LHCN-M2 (cell line): Measurements from ENCODE around the gene EPHA6. TPM values are rescaled to one million over a fixed set of nuclear protein-coding genes. Genes with fewer than 3 reads are reported as not detected.
"Not testable (repeated sequence)": the region's sequence is repeated elsewhere in the genome, so short reads cannot be mapped to it uniquely, and the experiment has no call there.

ENCODE experiments used
- DNase-seq: peaks from one replicate; pipeline ENCODE4 v3.0.0-alpha.2; 2012; ENCODE audit warnings: low read depth
- total RNA-seq: library from RNA; depleted of rRNA; stranded (reverse); fragments of >200 nt; gene quantifications from 2 replicates; pipeline ENCODE4 v1.2.3, GENCODE V29; 2014

EPHA6 gene
- total RNA-seq, 1 experiment from 2014 or later, result not detected

DNA sequence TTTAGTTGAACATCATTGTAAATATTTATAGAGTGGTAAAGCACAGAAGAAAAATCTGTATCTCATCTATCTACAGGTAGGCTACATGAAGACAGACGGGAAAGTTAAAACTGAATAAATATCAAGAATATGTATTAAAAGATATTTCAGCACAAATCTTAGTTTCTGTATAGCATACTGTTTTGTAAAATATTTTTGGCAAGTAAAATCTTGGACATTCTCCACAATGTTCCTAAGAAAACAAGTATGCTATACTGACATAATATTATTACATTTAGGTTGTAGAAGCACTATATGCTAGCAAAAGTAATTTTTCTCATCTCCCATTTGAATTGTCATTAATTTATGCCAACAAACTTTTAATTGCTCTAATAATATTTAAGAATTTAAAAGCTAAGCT is 623.7 kb downstream of the EPHA6 start:
- DNase-seq, result no peak

DNA sequence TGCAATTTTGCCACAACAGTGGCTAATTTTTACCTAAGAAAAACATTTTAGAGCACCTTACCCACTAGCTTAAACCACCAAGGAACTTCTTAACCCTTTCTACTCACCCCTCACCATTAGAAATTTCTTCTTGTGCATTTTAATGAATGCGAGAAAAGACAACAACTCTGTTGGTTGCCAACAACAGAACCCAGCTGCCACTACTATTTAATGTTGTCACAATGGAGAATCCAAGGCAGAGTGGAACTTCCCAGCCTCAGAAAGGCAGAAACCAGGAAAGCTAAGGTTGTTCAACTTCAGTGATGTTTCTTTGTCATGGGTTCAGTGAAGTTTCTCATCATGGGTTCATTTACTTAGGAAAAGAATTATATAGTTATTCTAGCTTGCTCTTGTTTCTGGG is 625.0 kb downstream of the EPHA6 start:
- no peak for DNase-seq

DNA sequence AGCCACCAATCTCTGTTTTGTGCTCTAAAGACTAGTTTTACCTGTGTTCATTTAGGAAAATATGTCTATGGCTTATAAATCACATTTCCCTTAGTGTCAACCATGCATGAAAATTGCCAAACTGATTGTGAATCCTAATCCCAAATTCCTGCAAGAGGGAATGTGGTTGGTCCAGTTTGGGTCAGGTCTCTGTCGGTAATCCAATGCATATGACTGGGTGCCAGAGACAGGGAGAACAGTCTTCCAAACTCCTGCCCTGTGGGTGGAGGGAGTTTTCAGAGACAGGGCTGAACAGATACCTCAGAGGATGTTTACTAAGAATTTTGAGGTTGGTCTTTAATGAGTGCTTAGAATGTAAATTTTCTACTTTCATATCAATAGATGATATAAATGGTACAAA is 649.6 kb downstream of the EPHA6 start:
- no peak for DNase-seq

DNA sequence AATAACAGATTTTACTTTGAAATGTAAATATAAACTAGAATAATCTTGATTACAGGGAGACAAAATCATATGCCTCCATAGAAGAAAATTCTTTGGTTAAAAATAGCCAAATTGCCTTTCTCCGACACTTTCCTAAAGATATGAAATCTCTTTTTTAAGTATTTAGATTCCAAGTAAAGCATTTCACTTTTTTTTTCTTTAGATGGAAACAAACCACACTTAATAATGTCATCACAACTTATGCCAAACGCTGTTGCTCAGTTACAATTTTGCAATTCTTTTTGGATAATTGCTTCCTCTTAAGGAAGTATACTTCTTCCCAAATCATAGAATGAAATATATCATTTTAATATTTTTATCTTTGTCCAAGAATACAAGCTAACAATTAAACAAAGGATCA is 656.1 kb downstream of the EPHA6 start:
- no peak for DNase-seq

DNA sequence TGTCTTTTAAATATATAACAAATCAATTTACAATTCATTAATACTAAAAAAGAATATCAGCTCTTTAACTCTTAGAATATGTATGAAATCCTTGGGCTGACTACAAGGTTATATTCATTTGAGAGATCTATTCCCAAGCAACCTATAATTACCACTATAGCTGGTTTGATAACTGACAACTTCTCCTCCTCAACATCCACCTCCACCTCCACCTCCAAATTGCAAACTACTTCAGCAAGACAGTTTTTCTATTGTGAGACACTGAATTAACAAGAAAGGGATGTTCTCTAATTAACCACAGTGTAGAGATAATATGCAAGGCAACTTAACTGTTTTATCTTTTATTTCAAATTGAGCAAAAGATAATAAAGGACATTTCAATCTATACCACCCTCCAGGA is 665.3 kb downstream of the EPHA6 start:
- DNase-seq, result no peak

DNA sequence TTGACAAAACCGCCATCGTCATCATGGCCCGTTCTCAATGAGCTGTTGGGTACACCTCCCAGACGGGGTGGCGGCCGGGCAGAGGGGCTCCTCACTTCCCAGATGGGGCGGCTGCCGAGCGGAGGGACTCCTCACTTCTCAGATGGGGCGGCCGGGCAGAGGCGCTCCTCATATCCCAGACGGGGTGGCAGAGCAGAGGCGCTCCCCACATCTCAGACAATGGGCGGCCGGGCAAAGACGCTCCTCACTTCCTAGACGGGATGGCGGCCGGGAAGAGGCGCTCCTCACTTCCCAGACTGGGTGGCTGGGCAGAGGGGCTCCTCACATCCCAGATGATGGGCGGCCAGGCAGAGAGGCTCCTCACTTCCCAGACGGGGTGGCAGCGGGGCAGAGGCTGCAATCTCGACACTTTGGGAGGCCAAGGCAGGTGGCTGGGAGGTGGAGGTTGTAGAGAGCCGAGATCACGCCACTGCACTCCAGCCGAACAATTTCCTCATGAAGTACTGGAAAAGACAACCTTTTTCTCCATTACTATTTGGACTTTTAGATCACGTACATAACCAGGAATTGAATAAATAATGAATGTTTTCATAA is 666.4 kb downstream of the EPHA6 start:
- DNase-seq, result not testable (repeated sequence)

DNA sequence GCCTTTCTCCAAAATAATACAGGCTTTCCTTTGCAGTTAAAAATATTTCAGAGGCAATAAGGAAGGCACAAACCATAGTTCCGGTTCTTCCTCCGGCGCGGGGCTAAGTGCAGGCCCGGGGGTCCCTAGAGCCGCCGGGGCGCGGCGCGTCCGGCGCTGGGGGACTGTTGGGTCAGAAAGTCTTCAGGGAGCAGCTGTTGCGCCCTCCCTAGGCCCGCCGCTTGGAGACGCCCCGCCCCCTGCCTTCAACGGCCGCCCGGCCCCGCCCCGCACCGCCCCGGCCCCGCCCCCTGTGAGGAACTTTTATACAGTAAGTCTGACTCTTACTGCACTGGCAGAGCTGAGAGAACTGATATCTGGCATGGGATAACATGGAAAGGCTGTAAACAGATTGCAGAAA is 667.0 kb downstream of the EPHA6 start:
- no peak for DNase-seq

DNA sequence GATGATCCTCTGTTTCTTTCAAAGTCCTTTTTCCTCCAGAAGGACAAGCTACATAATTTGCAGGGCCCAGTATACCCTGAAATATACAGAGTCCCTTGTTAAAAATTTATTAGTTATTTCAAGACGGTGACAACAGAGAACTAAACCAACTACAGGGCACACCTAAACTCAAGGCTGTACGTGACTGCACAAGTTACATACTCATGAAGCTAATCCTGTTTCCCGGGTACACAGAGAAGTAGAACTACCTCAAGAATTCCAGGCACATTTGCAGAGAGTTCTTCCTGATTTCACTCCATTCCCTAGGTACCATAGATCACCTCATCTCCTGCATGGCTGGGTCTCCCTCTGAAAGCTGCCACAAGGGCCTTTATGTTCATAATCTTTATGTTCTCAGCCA is 670.8 kb downstream of the EPHA6 start:
- DNase-seq, result no peak

DNA sequence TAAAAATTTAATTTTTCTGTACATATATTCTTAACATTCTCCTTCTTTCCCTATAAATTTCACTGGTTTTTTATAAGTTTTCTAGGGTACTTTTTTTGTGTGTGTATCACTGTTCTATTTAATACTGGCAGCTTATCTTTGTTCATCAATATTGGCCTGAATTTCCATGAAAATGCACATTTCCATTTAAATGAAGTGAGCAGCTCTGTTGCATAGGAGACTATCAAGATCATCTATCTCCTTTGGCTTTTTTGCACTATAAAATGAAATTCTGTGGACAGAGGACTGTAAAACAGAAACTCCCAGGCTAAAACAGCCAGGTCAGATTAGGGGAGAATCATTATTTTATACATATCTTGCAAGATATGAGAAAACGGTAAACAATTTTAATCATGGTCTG is 673.2 kb downstream of the EPHA6 start:
- DNase-seq, result no peak

DNA sequence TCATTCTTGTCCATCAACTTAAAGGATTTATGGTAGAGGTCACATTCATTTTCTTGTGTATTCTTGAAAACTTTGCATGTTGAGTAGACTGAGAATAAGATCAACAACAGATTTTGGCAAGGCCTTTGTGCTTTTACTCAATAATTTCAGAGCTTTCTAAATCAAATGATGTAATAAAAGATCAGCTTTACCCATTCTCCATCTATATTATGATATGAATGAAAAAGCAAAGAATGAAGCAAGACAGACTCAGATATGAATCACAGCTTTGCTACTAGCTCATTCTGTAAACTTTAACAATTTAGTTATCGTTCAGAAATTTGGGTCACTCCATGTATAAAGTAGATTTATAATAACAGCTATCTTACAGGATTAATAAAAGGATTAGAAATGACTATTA is 674.3 kb downstream of the EPHA6 start:
- no peak for DNase-seq

DNA sequence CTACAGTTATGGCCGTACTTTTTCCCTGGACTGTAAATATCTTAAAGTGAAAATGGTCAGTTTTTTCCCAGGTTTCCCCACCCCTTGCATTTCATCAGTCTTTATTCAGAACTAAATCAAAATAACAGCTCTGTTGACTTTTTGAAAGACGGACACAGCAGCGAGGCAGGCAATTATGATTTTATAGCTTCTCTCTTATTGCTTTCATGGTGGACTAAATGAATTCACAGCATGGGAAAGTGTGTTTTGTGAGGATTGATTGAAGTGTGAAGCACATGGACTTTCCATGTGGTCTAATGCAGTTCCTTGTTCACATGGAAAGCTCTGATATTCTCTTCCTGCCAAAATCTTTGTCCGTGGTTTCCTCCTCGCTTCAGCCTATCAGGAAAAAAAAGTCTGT is 681.5 kb downstream of the EPHA6 start:
- DNase-seq, result no peak

DNA sequence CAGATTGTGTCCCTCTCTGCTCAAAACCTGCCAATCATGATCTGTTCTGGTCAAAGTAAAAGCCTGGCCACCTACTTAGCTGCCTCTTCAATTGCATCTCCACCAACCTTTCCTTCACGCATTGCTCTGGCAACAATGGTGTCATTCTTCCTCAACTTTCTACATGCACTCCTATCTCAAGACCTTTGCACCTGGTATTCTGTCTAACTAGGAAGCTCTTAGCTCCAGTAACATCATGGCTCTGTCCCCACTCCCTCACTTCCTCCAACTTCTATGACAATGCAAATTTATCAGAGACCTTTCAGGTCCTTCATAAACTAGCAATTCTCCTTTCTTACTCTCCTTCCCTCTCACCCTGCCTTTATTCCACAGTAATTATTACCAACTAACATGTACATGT is 682.7 kb downstream of the EPHA6 start:
- DNase-seq, result no peak

DNA sequence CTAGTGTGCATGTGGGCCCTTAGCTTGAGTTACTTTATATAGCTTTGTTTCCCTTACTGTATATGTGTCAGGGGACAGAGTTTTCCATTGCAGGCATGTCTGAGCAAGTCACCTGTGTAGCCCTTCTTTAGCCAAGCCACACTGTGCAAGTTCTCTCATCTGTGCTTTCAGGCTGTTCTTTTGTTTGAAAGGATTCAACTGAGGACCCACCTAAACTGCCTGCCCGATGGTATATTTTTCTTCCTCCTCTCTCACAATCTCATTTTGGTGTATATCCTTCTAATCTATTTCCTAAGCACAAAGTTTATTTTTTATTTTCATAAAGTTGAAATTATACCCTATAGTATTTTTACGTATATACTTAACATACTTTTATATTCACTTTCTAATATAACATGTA is 690.1 kb downstream of the EPHA6 start:
- no peak for DNase-seq

DNA sequence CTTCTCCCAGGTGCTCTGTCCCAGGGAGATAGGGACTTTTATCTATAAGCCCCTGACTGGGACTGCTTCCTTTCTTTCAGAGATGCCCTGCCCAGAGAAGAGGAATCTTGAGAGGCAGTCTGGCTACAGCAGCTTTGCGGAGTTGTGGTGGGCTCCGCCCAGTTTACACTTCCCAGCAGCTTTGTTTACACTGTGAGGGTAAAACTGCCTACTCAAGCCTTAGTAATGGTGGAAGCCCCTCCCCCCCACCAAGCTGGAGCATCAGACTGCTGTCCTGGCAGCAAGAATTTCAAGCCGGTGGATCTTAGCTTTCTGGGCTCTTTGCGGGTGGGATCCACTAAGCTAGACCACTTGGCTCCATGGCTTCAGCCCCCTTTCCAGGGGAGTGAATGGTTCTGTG is 696.4 kb downstream of the EPHA6 start:
- no peak for DNase-seq

DNA sequence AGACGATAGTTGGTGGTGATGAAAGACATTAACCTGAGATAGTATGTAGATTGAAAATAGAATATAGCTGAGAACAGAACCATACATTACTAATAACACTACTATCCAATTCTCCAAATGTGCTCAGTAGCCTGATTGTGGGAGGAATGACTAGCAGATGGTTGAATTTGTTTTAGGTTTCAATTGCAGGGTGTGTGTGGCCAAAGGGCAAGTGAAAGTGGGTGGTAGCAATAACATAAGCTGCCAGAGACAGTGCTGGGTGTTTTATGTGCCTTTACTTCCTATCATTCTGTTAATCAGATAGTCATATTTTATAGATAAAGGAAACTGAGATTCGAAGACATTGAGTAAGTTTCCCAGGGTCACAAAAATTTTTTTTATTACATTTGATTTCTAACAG is 700.7 kb downstream of the EPHA6 start:
- DNase-seq, result no peak

DNA sequence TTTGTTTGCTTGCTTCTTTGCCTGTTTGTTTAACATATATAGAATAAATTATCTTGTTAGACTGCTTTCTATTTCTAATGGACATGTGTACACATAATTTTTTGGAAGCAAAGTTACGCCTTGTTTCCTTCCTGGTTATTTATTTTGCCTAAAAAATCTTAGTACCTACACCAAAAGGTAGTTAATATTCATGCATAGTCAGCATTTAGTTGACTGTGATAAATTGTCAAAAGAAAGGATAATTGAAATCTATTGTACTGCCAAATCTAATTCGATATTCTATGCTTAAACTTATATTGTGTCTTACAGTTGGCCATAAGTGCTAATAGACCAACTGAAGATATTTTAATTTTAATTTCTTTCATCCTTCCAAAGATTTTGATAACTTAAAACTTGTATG is 716.3 kb downstream of the EPHA6 start:
- no peak for DNase-seq

DNA sequence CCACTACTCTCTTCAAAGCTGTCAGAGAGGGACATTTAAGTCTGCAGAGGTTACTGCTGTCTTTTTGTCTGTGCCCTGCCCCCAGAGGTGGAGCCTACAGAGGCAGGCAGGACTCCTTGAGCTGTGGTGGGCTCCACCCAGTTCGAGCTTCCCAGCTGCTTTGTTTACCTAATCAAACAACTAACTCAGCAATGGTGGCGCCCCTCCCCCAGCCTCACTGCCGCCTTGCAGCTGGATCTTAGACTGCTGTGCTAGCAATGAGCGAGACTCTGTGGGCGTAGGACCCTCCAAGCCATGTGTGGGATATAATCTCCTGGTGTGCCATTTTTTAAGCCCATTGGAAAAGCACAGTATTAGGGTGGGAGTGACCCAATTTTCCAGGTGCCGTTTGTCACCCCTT is 733.2 kb downstream of the EPHA6 start:
- DNase-seq, result not testable (repeated sequence)

DNA sequence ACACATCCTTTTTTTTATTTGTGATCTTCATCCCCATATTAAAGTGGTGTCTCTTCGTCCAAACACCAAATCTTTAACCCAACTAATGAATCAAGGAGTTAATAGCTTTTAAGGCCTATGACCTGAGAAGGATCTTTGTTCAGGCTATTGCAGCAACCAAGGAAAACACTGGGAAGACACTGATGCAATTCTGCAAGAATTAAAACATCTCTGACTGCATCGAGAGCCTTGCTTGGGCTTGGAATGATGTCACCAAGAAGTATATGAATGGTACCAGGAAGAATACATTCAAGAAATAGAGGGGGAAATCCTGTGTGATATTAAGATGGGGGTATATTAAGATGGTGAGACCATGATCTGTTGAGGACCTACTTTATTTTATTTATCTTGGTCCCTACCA is 736.0 kb downstream of the EPHA6 start:
- no peak for DNase-seq

DNA sequence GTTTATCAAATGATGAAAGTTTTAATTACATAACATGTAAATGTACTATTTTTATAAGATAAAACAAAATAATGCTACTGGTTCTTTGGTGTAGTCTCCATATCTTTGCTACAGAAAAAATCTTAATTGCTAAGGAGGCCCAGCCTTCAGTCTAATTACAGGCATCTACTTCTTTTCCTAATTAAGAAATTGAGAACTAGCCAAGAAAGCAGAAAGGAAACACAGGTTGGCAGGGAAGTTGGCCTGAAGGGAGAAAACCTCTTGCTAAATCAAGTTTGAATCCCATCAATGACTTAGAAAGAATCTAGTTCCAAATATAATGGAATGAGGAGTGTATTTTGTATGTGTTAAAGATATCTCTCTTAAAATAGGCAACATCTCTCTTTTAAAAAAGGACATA is 737.8 kb downstream of the EPHA6 start:
- DNase-seq, result no peak

DNA sequence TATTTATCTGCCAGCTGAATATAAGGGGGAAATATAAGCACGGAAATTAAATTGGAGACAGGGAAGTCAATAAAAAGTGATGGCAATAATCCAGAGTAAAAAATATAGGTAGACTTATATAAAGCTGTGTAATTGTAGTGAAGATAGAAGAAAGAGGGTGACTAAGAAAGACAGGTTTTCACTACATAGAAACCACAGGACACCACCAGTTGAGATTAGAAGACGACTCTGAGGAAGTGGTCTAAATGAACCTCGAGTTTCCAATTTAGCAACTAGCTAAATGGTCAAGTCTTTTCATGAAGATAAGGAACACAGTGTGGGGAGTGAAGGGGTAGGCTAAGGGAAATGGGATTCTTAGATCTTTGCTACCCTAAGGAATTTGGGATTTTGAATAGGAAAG is 761.3 kb downstream of the EPHA6 start:
- DNase-seq, result no peak

DNA sequence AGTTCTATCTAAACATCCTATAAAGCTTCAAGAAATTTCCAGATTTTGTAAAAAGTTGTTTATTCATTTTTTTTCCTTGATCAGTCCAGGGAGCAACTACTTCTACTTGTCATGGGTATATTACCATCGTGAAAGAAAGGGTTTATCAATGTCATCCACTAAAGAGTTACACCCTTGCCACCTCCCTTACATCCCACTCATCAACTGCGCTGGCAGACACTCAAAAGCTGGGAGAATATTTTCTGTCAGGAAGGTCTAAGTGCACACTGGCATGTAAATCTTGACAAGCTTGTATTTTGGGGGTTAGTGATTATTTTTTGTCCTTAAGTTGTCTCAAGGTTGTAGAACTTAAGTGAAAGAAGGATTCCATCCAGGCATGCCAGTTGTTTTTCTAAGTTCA is 761.8 kb downstream of the EPHA6 start:
- DNase-seq, result no peak

DNA sequence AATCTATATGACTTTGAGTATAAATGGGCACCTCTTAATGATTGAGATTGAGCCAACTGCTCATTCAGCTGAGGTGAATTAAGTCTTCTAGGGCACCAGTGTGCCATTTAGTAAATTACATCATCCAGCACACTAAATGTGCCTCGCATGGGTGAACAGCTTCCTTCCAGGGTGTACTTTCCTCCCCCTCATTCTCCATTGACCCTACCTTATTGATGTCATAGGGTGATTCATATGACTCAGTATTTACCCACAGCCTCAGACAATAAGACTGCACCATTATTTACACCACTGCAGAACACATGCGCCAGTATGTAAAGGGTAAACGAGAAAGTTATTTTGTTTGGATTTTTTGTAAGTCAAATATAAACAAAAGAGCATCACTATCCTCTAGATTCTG is 765.0 kb downstream of the EPHA6 start:
- DNase-seq, result no peak

DNA sequence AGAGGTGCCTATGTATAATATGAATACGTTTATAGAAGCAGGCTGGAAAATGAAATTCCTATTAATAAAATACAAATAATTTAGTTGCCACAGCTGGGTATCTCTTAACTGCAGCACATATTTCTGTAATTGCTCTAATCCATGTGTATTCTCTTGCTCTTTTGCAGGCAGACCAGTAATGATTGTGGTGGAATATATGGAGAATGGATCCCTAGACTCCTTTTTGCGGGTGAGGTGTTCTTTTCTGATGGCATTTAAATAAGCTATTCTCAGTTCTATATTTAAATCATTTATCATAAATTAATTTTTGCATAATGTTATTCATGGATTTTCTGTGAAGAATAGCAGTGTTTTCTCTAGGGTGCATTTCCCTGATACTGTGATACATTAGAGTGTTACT is 796.2 kb downstream of the EPHA6 start:
- DNase-seq, result no peak

DNA sequence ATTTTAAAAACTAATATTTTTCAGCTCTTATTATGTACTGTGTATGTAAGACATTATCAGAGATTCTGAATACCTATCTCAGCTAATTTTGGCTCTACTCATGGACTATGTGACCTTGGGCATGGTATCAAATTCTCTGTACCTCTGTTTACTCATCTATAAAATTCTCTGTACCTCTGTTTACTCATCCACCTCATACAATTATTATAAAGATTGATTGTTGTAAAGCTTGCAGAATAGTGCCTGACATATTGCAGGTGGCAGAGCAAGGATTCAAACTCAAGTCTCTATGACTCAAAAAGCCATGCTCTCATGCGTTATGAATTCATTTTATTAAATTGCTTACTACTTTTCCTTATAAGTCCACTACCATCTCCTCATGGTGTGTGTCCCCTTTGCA is 798.2 kb downstream of the EPHA6 start:
- DNase-seq, result no peak

DNA sequence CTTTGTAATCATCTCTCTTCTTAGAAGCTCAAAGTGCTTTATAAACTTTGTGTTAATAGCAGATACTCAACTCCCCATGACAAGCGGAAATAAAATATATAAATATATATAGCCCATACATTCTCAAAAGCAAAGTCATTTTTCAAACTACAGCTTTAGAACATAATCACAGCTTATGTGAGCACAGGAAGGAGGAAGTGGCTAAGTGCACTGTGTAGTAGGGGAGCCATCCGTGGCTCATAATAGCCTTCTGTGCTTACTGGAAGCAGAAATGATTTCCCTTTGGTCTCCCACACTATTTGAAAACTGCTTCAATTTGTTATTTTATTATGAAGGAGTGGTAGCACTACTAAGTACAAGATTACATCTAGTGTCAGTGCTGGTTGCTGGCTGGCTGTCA is 798.7 kb downstream of the EPHA6 start:
- DNase-seq, result no peak
